NK-92 (cell line): ENCODE data around the gene TREH.
"Not testable (repeated sequence)": the region's sequence is repeated elsewhere in the genome, so short reads cannot be mapped to it uniquely, and the experiment has no call there.

ENCODE experiments used
- DNase-seq: peaks from one replicate; lab custom pipeline; 2025; ENCODE audit not compliant: unreplicated experiment; lab: John Stamatoyannopoulos, UW

The TREH gene

GRCh38 chr11:118699506-118700220 lies 20.2 kb upstream of the TREH start:
- no peak for DNase-seq

GRCh38 chr11:118697346-118697745 lies 17.9 kb upstream of the TREH start:
- DNase-seq, result no peak

- no peak for DNase-seq
Measured at GRCh38 chr11:118696673-118697226, 17.3 kb upstream of the TREH start.

GRCh38 chr11:118694771-118695170 lies 15.3 kb upstream of the TREH start:
- no peak for DNase-seq

DNA sequence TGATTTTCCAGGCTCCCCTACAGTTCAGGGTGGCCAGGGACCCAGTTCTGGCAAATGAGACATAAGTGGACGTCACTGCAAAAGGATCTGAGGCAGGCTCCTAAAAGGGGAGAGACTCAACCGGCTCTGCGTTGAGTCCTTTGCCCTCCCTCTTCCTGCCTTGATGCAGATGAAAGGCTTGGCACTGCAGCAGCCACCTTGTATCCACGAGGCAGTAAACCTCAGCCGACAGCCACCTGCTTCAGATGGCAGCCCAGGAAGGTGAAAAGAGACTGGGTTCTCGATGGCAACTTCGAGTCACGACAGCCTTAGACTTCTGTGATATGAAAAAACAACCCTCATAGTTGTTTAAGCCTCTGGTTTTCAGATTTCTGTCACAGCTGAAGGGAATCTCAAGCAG lies 14.7 kb upstream of the TREH start:
- no peak for DNase-seq

GRCh38 chr11:118691926-118692830 lies 12.7 kb upstream of the TREH start:
- no peak for DNase-seq

- no peak for DNase-seq
Measured at GRCh38 chr11:118690553-118691304, 11.3 kb upstream of the TREH start.

DNA sequence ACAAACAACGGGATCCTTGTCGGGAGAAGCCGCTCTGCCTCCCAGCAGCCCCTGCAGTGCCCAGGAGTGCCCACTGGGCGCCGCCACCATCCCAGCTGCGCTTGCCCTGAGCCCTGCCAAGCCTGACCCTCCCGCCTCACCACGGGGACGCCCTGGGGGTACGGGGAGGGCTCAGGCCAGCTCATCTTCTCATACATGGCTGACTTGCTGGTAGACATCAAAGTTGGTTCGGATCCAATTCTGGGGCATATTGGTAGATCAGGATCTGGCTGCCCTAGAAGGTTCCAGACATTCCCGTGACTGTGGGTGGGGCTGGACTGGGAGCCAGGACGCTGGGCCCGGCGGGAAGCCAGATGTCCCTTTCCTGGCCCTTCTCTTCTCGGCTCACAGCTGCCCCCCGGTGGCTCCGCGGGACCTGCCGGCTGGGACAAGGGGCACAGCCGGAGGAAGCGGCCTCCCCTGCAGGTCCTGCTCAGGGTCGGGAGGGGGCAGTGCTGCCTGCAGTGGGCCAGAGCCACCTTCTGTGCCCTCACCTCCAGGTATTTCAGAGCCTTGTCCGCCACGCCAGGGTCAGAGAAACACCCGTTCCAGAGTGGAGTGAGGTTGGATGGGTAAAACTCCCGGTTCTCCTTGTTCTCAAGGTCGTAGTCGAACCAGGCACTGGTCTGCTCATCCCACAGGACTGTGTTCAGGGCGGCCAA lies 10.6 kb upstream of the TREH start:
- no peak for DNase-seq

- no peak for DNase-seq
Measured at GRCh38 chr11:118689503-118689851, 10.0 kb upstream of the TREH start.

- no peak for DNase-seq
Measured at GRCh38 chr11:118688851-118689502, 9.5 kb upstream of the TREH start.

DNA sequence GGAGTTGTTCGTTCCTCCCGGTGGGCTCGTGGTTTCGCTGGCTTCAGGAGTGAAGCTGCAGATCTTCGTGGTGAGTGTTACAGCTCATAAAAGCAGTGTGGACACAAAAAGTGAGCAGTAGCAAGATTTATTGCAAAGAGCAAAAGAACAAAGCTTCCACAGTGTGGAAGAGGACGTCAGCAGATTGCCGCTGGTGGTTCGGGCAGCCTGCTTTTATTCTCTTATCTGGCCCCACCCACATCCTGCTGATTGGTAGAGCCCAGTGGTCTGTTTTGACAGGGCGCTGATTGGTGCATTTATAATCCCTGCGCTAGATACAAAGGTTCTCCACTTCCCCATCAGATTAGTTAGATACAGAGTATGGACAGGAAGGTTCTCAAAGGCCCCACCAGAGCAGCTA lies 8.9 kb upstream of the TREH start:
- DNase-seq, result not testable (repeated sequence)

GRCh38 chr11:118687906-118688305 lies 8.5 kb upstream of the TREH start:
- DNase-seq, result no peak

DNA sequence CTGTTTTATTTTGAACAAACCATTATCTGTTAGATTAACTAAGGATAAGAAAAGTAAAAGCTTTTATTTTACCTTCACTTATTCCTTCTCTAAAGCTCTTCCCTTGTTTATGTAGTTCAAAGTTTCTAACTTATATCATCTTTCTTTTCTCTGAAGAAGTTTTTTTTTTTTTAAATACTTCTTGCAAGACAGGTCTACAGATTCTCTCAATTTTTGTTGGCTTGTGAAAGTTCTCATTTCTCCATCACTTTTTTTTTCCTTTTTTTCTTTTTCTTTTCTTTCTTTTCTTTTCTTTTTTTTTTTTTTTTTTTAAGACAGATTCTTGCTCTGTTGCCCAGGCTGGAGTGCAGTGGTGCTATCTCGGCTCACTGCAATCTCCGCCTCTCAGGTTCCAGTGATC lies 4.7 kb upstream of the TREH start:
- no peak for DNase-seq

DNA sequence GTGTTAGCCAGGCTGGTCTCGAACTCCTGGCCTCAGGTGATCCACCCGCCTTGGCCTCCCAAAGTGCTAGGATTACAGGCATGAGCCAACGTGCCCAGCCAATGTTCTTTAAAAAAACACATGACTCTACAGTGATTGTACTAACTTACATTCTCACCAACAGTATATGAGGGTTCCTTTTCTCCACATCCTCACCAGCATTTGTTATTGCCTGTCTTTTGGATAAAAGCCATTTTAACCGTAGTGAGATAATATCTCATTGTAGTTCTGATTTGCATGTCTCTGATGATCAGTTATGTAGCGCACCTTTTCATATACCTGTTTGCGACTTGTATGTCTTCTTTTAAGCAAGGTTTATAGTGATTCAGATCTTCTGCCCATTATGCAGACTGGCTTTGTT lies 3.5 kb upstream of the TREH start:
- not testable (repeated sequence) for DNase-seq

- no peak for DNase-seq
Measured at GRCh38 chr11:118682372-118682771, 2.9 kb upstream of the TREH start.

- DNase-seq, result not testable (repeated sequence)
Measured at GRCh38 chr11:118678908-118679307, 542 bp downstream of the TREH start.

DNA sequence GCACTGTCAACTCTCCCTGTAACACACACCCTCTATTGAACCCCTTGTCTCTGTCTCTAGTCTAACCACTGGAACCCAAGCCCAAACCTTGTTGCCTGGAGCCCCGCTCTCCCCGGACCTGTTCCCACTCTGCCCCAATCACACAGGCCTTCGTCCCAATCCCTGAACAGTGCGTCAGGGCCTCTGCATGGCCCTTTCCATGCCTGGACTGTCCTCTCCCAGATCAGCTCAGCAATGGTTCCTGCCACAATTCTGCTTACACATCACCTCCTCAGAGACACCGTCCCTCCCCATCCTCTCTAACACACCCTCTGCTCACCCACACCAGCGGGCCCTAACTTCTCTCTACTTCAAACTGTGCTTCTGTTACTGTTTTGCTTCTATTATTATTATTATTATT lies 1.5 kb downstream of the TREH start:
- no peak for DNase-seq

GRCh38 chr11:118674082-118674435 lies 5.4 kb downstream of the TREH start:
- no peak for DNase-seq

DNA sequence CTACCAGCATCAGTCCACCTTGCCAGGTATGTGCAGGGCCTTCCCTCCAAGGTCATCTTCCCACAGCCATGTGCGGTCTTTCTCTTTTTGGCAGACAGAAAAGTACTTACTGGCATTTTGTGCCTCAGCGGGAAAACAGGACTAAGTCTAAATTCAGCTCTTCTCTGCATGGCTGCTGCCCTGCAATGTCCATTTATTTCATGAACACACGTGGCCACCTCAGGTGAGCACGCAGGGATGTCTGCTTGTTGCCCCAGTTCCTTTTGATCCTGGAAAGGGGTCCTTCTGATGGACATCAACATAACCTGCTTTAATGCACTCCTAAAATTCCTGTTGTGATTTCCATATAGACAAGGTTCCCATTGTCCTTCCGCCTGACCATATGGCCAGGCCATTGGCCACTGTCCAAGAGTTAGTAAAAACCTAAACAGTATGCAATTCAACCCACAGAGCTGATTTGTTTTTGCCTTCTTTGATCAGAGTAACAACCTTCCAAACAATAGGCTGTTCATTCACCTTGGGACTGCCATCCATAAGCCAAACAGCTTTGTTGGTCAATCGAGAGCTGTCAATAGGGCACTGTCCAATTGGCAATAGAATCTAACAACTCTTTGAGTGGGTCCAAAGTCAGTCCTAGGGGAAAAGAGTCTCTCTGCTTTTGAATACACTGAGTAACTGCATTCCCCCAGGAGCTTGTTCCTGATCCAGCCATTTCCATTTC lies 5.9 kb downstream of the TREH start:
- DNase-seq, result no peak

DNA sequence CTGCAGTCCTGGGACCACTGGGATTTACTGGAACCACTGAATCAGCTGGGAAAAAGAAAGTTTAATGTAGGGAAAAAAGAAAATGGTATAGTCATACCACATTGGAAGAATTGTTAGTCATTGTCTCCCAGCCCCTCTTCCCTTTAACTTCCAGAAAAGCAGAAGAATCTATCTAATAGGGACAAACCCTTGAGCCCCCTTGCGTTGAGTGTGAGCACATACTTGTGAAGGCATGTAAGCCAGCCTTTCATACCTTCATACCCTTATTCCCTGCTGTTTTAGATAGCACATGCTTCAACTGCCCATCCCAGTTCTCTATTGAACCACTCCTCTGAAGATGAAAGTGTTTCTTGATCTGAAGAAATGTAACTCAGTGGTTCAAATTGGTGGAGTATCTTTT lies 6.6 kb downstream of the TREH start:
- DNase-seq, result no peak
